ENCODE results near the gene CD300H.
"Not testable (repeated sequence)": the region's sequence is repeated elsewhere in the genome, so short reads cannot be mapped to it uniquely, and the experiment has no call there.

Gene CD300H

DNA sequence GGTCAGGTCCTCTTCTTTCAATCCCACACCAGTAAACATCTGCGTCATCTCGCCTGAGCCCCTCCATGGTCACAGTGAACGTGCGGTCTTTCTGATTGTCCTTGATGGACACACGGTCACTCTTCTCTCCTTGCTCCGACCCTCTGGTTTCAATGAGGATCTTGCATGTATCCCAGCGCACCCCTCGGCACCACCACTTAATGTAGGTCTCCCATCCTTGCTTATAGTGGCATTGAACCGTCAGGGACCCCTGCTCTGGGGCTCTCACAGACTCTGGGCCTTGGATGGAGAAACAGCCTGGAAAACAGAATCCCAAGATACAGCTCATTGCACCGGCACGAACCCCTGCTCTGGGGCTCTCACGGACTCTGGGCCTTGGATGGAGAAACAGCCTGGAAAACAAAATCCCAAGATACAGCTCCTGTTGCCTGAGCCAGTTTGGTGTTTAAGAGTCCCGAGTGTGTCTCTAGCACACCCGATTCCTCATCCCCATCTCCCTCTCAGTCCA is 41.5 kb downstream of the CD300H start:
- peak in 1 of 2 experiments; percentile 9 for DNase-seq

GRCh38 chr17:74525465-74525725 is 41.9 kb downstream of the CD300H start:
- peak; percentile 4 to 7 for DNase-seq

GRCh38 chr17:74524653-74525464 is 42.5 kb downstream of the CD300H start:
- DNase-seq: no peak

GRCh38 chr17:74523308-74523707 is 44.0 kb downstream of the CD300H start:
- no peak for DNase-seq

DNA sequence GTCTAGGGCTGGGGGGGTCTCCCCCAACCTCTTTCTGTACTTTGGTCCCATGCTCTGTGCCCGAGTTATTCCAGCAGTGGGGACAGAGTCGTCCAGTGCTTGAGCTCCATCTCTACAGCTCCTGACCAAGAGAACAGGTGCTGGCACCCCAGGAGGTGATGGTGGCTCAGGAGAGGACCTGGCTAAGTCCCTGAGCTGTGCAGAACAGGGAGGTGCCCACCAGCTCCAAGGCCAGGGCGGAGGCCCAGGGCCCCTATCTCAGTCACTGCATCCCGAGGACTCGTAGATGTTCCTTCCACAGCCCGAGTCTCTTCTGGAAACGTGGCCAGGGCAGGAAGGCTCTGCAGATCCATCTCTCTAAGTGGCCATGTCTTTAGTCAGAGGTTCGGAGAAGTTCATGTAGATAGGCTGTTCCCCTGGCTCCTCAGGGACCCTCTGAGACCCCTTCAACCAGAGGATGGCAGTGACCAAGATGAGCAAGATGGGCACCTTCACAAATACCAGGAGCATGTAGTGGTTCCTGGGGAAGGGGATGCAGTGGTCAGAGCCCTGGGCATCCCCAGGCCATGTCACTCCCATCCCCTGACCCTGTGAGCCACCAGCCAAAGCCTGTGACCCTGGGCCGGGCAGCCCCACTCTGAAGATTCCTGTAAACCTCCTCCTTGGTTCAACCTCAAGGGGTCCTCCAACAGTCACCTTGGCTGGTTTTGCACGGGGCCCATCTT is 44.8 kb downstream of the CD300H start:
- no peak for DNase-seq

- DNase-seq: peak in 1 of 2 experiments; percentile 39
Measured at GRCh38 chr17:74521701-74522201, 45.6 kb downstream of the CD300H start.

GRCh38 chr17:74520790-74521480 is 46.4 kb downstream of the CD300H start:
- no peak for DNase-seq

GRCh38 chr17:74520016-74520434 is 47.3 kb downstream of the CD300H start:
- peak in 1 of 2 experiments; percentile 48 for DNase-seq

- DNase-seq: not testable (repeated sequence)
Measured at GRCh38 chr17:74518413-74518981, 48.8 kb downstream of the CD300H start.

GRCh38 chr17:74516561-74517328 is 50.6 kb downstream of the CD300H start:
- DNase-seq: no peak

GRCh38 chr17:74515941-74516340 is 51.4 kb downstream of the CD300H start:
- DNase-seq: no peak

- DNase-seq: peak; percentile 51 to 52
Measured at GRCh38 chr17:74514632-74515334, 52.5 kb downstream of the CD300H start.

GRCh38 chr17:74513987-74514631 is 53.2 kb downstream of the CD300H start:
- DNase-seq: peak; percentile 61 to 65

DNA sequence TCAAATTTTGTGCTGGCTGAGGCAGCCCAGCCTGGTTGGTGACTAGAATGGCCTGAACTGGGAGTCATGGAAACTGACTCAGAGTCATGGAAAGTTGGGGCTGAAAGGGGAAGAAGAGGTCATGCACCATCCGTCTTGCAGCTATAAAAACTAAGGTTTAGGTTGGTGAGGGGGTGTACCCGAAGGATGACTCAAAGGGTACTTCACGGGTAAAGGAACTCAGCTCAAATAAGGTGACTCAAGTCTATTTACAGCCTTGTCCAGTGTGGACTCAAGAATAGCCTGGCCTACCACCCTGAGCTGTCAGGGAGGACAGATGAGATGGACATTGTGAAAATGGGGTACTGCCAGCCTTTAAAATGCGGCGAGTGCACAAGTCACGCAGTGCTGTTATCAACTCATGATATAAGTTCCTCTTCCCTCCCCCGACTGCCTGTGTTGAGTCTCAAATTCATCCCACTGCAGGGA is 54.7 kb downstream of the CD300H start:
- peak; percentile 63 to 67 for DNase-seq

DNA sequence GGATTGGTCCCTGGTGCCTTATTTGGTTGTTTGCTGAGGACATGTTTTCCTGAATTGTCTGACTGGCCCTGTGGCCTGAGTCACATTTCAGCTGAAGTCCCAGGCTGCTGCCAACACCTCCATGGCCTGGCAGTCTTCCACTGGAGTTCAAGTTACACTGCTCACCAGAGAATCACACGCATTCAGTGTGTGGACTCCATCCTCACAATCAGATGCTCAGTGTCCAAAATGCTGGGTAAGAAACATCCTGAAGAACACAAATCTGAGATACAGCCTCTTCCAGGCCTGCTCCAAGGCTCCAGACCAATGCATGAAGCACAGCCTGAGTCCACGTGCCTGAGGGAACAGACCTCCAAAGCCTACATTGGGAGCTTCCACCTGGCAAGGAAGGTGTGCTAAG is 55.3 kb downstream of the CD300H start:
- no peak for DNase-seq
